NCI-H187 treated with DMSO at 0.1 percent for 48 hours (cell line): ENCODE data around the gene RBMXL3.
"Not testable (repeated sequence)": the region's sequence is repeated elsewhere in the genome, so short reads cannot be mapped to it uniquely, and the experiment has no call there.

Source experiments
- DNase-seq: peaks from one replicate; lab custom pipeline; 2025; lab: John Stamatoyannopoulos, UW

RBMXL3 gene

DNA sequence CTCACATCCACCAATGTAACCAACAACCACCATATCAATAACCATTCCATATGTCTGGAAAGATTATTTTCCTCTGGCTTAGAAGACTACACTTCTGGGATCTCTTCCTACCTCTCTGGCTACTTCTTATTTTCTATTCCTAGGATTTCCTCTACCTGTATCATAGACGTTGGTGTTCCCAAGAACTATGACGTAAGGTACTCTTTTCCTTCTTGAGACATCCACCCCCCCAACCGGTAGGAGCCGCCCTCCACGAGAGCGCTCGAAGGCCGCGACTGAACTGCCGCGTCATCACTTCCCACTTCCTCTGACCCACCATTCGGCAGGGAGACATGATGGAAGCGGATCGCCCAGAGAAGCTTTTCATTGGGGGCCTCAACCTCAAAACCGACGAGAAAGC, at the start of gene RBMXL3:
Gene RBMXL3, plus strand, starts transcription at position 301 of the 400 bp plus-strand sequence. Its CDS starts 32 bp downstream, at position 333.
- no peak for DNase-seq

DNA sequence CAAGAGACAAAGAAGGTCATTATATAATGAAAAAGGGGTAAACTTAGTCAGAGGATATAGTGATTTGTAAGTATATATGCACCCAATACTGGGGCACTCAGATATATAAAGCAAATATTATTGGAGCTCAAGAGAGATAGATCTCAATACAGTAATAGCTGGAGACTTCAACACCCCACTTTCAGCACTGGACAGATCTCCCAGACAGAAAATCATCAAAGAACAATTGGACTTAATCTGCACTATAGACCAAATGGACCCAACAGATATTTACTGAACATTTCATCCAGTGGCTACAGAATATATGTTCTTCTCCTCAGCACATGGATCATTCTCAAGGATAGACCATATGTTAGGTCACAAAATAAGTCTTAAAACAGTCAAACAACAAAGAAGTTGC, 47.2 kb upstream of the RBMXL3 start:
- no peak for DNase-seq

DNA sequence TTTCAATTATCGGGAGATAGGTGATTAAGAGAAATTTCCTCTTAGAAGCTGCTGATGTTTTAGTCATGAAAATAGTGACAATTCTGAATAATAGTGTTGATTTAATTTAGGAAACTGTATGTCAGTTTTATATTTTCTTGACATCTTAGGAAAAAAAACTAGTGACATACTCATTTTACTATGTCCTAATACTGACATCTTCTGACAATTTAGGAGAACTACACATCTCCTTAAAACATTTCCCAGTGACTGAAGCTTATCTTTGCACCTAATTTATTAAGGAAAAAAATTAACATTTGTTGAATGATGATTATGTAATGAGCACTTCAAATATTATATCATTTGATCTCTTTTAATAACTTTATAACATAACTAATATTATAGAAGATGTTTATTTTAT, 42.0 kb upstream of the RBMXL3 start:
- DNase-seq, result no peak

DNA sequence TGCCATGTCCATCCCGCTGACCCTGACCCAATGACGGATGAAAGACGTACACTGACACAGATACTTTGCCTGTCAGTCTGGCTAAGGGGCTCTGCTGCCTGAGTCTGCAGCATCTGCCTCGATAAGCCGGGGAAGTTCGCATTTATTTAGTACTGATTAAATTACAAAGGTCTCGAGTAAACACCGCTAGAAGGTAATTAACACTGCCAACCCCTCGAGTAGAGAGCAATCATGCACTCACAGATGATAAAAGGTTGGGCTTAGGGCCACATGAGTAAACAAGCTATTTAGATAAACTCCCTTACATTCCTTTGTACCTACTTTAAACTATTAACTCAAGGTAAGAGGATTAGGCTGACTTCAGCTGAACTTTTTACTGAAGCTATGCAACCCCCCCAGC, 16.0 kb upstream of the RBMXL3 start:
- no peak for DNase-seq

DNA sequence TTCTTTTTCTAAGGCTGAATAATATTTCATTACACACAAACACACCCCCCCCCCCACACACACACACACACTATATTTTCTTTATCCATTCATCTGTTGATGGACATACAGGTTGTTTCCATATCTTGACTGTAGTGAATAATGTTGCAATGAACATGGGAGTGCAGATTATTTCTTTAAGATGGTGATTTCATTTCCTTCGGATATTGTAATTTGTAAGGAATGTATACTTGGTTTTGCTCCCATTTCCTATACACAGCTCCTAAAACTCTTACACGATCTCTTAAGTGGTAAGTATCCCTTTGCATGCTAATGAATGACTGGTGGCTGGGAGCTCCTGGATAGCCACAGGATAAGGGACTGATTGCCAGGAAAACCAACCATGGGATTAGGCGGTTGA, 14.7 kb upstream of the RBMXL3 start:
- DNase-seq, result no peak

DNA sequence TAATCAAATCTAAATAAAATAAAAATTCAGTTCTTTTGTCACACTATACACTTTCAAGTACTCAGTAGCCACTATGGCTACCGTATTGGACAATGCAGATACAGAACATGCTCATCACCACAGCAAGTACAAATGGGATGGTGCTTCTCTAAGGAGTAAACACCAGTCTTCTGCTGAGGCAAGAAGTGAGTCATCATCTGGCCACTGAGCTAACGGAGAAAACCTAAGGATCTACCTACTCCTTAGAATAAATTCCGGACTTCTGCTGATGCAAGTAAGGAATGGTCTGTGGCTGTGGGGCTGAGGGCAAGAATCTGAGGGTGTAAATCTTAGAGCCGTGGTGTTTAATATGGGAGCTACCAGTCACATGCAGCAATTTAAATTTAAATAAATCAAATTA, 11.3 kb upstream of the RBMXL3 start:
- no peak for DNase-seq

DNA sequence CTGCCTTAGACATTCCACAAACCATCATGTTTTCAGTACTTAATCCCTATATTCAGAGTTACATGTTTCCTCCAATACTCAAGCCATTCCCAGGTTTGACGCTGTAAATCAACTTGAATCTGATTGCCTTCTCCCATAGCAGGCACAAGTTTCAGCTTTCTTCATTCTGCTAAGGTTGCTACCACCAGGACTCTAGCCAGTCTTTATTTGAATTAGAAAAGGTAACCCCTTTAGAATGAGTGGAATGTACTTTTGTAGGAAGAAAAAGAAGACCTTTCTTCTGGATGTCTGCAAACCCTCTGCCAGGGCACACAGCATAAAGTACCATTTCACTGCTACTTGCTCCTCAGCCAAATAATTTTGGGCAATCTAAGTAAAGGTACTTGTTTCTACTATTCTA, 10.7 kb upstream of the RBMXL3 start:
- no peak for DNase-seq

DNA sequence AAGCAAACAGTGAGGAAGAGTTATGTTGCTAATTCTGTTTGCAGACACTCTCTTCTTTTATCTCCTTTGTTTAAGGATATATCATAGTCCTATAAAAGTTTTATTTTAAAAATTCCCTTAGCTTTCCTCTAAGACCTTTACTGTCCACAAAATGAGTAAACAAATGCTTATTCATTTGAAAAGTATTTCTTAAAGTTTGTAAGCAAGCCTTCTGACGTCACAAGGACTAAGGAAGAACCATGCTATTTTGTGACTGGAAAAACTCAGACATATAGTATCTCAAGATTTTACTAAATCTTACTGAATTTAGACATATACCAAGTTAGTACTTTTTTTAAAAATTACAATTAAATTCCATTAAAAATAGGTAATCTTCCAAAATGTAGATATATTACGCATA, 5.2 kb upstream of the RBMXL3 start:
- DNase-seq, result no peak

DNA sequence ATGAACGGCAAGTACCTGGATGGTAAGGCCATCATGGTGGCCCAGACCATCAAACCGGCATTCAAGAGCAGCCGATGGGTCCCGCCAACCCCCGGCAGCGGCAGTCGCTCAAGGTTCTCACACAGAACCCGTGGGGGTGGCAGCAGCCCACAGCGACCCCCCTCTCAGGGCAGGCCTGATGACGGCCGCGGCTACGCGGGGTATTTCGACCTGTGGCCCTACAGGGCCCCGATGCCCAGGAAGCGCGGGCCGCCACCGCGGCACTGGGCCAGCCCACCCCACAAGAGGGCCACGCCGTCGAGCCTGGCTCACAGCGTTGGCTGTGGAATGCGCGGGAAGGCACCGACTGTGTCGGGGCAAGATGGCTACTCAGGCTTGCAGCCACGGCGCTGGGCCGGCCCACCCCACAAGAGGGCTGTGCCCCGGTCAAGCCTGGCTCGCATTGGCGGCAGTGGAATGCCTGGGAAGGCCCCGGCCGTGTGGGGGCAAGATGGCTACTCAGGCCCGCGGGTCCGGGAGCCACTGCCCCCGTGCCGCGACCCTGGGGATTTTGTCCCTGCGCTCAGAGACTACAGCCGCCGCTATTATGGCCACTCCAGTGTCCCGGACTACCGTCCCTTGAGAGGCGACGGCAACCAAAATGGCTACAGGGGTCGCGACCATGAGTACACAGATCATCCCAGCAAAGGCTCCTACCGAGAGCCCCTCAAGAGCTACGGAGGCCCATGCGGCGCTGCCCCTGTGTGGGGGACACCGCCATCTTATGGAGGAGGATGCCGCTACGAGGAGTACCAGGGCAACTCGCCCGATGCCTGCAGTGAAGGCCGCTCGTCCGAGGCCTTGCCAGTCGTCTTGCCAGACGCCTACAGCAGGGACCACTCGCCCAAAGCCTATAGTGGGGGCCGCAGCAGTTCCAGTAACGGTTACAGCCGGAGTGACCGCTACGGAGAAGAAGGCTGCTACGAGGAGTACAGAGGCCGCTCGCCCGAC, 731 bp downstream of the RBMXL3 start:
- no peak for DNase-seq

DNA sequence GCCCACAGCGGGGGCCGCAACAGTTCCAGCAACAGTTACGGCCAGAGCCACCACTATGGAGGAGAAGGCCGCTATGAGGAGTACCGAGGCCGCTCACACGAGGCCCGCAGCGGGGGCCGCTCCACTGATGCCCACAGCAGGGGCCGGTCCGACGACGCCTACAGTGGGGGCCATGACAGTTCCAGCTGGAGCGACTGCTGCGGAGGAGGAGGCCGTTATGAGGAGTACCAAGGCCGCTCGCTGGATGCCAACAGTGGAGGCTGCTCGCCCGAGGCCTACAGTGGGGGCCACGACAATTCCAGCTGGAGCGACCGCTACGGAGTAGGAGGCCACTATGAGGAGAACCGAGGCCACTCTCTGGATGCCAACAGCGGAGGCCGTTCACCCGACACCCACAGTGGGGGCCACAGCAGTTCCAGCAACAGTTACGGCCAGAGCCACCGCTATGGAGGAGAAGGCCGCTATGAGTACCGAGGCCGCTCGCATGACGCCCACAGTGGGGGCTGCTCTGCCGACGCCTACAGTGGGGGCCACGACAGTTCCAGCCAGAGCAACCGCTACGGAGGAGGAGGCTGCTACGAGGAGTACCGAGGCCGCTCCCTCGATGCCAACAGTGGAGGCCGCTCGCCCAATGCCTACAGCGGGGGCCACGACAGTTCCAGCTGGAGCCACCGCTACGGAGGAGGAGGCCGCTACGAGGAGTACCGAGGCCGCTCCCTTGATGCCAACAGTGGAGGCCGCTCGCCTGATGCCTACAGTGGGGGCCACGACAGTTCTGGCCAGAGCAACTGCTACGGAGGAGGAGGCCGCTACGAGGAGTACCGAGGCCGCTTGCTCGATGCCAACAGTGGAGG, 1.7 kb downstream of the RBMXL3 start:
- no peak for DNase-seq

DNA sequence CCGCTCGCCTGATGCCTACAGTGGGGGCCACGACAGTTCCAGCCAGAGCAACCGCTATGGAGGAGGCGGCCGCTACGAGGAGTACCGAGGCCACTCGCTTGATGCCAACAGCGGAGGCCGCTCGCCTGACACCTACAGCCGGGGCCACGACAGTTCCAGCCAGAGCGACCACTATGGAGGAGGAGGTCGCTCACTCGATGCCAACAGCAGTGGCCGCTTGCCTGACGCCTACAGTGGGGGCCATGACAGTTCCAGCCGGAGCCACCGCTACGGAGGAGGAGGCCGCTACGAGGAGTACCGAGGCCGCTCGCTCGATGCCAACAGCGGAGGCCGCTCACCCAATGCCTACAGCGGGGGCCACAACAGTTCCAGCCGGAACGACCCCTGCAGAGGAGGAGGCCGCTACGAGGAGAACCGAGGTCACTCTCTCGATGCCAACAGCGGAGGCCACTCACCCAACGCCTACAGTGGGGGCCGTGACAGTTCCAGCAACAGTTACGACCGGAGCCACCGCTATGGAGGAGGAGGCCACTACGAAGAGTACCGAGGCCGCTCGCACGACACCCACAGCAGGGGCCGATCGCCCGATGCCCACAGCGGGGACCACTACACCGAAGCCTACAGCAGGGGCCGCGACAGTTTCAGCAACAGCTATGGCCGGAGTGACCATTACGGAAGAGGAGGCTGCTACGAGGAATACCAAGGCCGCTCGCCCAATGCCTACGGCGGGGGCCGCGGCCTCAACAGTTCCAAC, 2.5 kb downstream of the RBMXL3 start:
- DNase-seq, result no peak

DNA sequence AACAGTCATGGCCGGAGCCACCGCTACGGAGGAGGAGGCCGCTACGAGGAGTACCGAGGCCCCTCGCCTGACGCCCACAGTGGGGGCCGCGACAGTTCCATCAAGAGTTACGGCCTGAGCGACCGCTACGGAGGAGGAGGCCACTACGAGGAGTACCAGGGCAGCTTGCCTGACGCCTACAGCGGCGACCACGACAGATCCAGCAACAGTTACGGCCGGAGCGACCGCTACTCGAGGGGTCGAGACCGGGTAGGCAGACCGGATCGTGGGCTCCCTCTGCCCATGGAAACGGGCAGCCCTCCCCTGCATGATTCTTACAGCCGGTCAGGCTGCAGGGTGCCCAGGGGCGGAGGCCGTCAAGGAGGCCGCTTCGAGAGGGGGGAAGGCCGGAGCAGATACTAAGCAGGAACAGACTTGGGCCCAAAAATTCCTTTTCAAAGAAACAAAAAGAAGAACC, 3.1 kb downstream of the RBMXL3 start:
- no peak for DNase-seq

DNA sequence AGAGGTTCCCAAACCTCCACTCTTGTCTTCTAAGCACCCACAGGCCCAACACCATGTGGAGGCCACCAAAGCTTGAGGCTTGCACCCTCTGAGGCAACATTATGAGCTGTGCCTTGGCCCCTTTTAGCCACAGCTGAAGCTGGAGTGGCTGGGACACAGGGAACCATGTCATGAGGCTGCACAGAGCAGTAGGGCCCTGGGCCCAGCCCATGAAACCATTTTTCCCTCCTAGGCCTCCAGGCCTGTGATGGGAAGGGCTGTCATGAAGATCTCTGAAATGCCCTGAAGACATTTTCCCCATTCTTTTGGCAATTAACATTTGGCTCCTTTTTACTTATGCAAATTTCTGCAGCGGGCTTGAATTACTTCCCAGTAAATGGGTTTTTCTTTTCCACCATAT, 14.8 kb downstream of the RBMXL3 start:
- DNase-seq, result no peak

DNA sequence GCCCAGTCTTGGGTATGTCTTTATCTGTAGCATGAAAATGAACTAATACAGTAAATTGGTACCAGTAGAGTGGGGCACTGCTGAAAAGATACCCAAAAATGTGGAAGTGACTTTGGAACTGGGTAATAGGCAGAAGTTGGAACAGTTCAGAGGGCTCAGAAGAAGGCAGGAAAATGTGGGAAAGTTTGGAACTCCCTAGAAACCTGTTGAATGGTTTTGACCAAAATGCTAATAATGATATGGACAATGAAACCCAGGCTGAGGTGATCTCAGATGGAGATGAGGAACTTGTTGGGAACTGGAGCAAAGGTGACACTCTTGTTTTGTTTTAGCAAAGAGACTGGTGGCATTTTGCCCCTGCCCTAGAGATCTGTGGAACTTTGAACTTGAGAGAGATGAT, 20.3 kb downstream of the RBMXL3 start:
- not testable (repeated sequence) for DNase-seq

DNA sequence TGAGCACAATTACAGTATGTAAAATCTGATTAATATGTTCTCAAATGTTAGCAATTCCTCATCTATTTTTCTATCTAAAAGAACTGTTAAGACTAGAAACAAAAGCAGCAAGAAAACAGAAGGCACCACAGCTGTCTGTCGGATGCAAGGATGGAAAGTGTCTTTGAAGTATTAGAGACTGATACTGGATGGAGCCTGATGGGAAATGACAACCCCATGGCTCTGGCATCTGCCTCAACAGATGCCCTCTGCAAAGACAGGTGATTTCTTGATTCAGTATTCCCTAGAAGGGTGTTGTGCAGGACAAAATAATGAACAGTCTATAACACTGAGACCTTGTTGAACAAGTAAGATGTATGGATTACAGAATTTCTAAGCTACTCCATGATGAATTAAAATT, 24.9 kb downstream of the RBMXL3 start:
- DNase-seq, result no peak

DNA sequence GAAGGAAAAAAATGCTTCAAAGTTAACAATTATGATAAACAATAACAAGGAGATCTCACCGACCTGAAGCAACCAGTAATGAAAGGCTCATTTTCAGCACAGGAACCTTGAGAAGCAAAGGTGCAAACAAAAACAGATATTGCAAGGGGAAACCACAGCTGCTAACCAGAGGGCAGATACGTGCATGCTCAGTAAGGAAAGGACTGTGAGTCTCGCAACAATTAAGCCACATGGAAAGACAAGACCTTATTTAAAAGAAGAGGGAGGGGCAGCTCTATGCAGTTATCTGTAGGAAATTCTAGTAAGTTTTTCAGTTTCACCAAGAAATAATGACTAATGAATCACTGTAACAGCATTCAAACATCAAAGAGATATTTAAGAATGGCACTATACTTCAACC, 25.4 kb downstream of the RBMXL3 start:
- DNase-seq, result no peak

DNA sequence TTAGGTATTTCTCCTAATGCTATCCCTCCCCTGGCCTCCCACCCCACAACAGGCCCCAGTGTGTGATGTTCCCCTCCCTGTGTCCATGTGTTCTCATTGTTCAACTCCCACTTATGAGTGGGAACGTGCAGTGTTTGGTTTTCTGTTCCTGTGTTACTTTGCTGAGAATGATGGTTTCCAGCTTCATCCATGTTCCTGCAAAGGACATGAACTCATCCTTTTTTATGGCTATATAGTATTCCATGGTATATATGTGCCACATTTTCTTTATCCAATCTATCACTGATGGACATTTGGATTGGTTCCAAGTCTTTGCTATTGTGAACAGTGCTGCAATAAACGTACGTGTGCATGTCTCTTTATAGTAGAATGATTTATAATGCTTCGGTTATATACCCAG, 28.1 kb downstream of the RBMXL3 start:
- DNase-seq, result not testable (repeated sequence)

DNA sequence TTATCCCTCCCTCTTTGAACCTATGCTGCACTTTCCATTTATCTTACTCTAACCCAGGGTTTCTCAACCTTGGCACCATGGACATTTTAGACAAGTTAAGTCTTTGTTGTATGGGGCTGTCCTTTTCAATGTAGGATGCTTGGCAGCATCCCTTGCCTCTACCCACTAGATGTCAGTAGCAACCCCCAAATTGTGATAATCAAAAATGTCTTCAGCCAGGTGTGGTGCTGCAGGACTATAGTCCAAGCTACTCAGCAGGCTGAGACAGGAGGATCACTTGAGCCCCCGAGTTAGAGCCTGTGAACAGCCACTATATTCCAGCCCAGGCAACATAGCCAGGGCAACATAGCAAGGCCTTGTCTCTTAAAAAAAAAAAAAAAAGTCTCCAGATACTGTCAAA, 37.7 kb downstream of the RBMXL3 start:
- DNase-seq, result no peak

DNA sequence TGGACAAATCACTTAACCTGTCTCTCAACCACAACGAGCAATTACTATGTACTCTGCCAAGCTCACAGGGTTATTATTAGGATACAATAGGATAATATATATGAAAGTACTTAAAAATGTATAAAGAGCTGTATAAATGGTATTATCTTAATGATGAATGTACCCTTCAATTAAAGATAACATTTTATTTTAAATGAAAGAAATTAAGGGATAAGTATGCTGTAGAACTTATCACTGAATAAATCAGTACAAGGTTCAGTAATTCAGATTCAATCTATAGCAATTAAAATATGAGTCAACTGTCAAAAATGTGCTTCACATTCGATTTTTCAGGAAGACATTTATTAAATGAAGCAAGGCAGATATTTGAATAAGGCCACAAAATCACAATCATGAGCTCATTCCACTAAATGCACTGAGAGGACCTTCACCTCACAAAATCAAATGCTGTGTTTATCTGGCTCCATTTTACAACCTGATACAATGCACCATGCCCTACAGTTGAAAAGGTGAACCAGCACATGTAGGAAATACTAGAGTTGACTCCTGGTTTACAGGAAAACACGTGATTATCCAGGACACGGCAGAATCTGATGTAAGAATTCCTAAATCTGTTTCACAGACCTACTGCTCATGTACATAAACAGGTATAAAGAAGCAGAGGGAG, 40.3 kb downstream of the RBMXL3 start:
- no peak for DNase-seq

DNA sequence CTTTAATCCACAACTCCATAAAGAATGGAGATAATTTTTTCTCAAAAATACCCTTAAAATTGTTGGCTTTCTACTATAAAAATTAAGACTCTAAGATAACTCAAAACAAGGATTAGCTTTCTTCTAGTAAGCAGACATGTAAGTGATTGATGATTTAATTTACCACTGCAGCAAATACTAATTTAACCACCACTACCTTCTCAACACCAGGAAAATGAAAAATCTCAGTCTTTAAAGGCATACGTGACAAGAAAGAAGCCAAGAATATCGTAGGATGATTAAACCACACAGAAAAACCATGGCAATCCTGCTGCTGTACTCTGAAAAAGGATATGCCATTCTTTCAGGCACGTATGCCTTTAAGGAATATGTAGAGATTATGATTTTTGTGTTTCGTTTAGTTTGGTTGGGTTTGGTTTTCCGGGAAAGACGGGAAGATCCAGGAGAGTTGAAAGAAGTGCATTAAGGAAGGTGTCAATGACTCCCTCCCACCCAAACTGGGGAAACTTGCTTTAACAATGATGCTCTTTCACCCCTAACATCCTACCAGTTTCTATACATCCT, 43.8 kb downstream of the RBMXL3 start:
- DNase-seq, result no peak
